ENCODE data around the gene SH3RF1.
"Not testable (repeated sequence)": the region's sequence is repeated elsewhere in the genome, so short reads cannot be mapped to it uniquely, and the experiment has no call there.

The SH3RF1 gene

DNA sequence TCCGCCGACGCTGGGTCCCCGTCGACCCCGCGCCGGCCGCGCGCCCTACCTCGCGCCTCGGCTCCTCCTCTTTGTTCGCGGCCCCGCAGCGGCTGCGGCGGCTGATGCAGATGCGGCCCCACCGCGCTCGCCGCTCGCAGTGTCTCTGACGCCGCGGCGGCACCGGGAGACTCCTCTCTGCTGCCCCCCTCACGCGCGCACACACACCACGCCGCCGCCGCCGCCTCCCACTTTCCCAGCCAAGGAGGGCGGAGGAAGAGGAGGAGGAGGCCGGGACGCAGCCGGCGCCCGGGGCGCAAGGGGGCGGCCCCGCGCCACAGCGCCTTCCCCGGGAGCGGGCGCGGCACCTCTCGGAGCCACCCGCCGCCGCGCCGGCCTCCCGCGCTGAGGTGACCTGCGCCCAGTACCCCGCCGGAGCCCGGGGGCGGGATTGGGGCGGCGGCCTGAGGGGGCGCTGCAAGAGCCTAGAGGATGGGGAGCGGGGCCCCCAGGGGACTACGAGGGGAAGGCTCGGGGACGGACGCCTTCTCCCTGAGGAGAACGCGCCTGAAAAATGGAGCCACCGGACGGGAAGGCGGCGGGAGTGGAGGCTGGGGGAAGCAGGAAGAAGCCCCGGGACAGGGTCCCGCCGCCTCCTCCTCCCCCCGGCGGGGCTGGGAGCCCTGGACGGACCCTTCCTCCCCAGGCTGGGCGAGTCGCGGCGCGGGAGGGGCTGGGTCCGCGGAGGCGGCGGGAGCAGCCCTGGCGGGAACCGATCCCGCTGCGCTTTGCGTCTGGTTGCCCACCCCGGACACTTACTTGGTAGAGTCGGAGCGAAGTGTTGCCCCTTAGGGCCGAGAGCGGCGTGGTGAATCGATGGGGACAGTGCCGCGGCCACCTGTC is at the start of gene SH3RF1:
SH3RF1 (minus strand) TSS at position 147 of the 882 bp plus-strand sequence. CDS start 1,744 bp downstream, outside the sequence.
- DNase-seq (ENCODE audit: low read depth, low spot score) = no peak

DNA sequence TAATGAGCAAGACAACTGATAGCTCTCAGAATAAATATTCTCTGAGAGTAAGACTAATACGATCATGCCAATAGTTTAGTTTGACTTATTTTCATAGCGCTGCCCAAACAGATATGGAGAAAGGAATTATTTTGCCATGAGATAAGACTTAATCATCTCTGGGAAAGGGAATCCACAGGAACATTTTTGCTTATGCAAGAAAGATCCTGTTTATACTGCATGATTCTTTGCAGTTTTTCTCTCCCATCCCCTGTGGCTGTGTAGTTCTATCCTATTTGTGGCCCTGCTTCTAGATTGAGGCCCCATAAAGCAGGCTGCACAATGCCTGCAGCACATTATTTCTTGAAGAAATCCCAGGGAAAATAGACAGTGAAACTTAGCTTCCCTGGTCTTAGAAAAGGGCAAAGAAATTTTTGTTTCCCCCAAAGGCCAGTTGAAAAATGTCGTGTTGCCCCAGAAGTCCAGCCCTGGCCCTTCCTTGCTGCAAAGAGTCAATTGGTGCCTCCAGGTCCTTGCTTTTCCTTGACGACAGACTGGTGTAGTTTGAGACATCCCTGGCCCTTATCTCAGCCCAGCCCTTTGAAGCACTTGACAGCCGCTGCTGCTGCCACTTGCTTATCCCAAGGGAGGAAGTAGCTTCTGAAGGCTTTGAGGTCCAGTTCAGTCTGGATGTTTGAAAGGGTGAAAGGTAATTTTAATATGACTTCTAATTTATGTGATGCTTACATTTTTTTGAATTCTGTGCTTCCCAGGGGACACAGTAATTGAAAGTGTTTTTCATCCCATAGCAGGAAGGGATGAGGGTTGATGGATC is 45.0 kb upstream of the SH3RF1 start:
- DNase-seq (ENCODE audit: low read depth, low spot score) = no peak

DNA sequence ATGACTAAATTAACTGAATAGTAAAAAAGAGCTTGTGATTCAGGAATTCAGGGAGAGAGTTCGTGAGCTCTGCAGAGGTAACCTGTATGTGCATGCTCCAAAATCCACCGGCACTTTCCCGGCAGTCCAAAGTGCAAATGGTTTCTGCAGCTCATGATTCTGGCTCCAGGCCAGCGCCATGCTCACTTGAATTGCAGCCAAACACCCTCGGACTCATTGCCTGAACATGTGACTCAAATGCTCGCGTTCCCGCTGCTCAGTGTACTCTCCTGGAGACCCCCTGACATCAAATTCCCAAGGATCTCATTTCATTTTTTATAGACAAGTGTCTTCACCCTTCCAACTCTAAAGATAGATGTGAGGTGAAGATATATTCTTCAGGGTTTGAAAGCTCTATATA is 44.1 kb upstream of the SH3RF1 start:
- no peak for DNase-seq (ENCODE audit: low read depth, low spot score)

DNA sequence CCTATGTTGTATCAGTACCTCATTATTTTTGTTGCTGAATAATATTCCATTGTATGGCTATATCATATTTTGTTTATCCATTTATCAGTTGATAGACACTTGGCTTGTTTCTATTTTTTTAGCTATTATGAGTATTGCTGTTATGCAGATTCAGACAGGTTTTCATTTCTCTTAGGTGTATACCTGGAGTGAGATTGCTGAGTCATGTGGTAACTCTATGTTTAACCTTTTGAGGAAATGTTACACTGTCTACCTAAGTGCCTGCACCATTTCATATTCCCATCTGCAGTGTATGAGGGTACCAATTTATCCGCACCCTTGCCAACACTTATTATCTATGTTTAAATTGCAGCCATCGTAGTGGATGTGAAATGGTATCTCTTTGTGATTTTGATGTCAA is 43.0 kb upstream of the SH3RF1 start:
- no peak for DNase-seq (ENCODE audit: low read depth, low spot score)

DNA sequence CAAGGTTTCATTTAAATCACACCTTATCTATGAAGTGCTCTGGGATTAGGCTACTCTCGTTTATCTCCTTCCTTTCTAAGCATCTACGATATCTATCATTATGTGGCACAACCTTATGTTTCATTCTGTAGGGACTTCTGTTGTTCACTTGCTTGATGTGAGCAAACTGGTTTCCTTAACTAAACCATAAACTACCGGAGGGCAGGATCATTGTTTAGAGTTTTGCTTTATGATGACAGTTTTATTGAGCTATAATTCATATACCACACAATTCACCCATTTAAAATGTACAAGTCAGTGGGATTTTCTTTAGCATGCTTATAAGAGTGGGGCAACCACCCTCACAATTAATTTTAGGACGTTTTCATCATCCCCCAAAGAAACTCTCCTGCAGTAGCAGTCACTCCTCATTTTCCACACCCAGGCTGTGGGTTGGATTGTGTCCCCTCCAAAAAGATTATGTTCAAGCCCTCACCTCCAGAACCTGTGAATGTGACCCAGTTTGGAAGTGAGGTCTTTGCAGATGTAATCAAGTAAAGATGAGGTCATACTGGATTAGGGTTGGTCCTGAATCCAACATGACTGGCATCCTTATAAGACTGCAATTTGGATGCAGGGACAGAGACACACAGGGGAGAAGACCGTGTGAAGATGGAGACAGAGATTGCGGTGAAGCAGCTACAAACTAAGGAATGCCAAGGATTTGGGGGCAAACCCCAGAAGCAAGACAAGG is 42.1 kb upstream of the SH3RF1 start:
- DNase-seq (ENCODE audit: low read depth, low spot score) = no peak

DNA sequence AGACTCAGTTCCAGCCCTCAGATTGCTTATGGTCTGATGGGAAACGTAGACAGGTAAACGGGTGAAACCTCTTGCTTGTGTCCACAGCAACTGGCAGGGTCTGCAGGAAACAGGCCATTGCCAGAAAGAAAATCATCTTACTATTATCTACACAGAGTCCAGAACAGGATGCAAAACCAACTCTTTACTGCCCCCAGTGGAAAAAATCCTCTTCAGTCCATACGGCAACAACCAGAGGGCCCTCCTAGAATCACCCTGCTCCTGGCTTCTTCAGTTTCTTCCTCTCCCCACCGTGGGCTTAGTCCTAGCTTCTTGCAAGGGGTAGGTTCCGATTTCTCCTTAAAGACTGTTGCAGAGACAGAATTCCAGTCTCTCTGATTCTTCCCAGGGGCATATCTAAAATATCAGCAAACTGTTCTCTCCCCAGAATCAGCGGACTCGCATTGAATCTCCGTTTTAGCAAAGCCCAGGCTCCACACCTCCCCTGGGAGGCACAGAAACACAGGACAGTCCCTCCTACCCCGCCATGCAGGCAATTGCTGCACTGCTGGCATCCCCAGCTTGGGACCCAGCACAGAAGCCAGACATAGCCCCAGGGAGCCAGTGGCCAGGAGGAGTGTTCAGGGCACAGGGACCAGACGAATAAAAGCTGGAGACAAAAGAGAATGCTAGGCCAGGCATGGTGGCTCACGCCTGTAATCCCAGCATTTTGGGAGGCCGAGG is 41.0 kb upstream of the SH3RF1 start:
- DNase-seq (ENCODE audit: low read depth, low spot score) = no peak

DNA sequence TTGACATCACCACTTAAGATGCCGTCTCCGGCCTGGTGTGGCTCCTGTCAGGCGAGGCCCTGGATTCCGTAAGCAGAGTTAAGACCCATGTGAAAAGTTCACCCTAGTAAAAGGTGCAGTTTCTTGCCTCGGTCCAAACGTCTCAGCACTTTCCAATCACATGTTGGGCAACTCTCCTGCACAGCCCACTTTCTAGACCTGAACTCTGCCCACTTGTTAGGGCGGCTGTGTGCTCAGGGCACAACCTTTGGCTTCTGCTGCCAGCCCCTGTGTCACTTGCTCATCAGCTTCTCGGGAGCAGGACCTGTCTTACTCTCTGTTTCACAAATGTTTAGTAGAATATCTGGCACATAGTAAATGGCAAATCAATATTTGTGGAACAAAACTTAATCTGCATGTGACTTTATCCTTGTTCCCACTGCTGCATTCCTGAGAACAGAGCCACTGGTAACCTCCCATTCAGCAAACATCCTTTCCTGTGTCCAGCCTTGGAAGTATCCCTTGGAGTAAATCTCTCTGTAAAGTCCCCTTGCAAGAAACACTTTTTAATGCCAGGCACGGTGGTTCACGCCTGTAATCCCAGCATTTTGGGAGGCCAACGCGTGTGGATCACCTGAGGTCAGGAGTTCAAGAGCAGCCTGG is 38.7 kb upstream of the SH3RF1 start:
- DNase-seq (ENCODE audit: low read depth, low spot score) = no peak

DNA sequence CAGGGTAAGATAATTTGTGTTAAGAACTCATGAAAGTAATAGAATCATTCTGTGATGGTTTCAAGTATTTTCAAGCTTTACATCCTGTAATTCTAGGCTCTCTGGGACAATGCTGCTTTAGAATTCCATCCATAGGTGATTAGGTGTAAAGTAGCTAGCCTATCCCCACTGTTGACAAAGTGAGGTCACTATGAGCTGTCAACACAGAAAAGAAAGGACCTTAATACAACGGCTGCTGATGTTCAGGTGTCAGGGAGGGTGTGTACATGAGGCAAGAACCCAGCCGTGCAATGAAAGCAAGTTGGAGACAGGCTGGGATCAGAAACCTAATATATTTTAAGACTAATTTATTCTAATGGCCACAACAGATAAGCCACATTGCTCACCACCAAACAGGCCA is 36.8 kb upstream of the SH3RF1 start:
- no peak for DNase-seq (ENCODE audit: low read depth, low spot score)

DNA sequence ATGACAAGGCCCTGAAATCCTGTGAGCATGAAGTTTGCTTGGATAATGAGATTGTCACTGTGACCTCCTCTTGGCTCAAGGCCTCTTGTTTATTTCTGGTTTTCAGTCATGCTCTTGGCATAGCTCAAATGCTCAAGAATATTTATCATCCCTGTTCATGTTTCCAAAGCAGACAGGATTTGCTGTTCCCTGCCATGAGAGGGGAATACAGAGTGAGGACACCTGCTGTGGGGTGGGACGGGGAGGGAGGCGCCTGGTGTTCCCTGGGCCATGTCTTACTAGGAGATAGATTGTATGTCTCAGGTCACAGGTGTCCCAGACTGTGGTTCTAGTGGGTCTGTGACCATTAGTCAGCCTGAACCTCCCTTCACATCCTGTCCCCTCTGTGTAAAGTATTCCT is 34.9 kb upstream of the SH3RF1 start:
- DNase-seq (ENCODE audit: low read depth, low spot score) = no peak

DNA sequence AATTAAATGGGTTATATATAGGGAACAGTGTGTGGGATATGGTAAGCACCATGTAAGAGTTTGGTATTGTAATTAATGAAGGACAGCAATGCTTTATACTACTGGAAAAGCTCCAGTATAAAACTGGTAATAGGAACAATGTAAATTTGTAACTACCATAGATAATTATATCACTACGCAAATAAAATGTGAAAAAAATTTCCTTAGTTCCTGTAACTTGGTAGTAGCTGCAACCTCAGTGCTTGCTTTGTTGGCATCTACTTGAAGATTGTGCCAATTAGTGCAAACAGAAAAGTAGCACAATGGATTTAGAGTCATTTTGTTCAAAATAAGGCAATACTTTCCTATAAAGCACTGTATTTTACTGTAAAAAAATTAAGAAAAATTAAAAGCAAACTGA is 34.4 kb upstream of the SH3RF1 start:
- no peak for DNase-seq (ENCODE audit: low read depth, low spot score)

DNA sequence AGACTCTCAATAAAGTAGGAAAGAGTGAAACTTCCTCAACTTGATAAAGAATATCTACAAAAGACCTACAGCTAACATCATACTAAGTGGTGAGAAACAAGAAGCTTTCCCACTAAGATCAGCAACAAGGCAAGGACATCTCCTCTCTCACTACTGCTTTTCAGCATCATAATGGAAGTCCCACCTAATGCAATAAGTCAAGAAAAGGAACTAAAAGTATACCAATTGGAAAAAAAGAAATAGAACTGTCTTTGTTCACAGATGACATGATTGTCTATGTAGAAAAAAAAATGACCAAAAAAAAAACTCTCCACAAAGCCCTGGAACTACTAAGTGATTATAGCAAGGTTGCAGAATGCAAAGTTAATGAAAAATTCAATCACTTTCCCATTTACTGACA is 25.1 kb upstream of the SH3RF1 start:
- no peak for DNase-seq (ENCODE audit: low read depth, low spot score)

DNA sequence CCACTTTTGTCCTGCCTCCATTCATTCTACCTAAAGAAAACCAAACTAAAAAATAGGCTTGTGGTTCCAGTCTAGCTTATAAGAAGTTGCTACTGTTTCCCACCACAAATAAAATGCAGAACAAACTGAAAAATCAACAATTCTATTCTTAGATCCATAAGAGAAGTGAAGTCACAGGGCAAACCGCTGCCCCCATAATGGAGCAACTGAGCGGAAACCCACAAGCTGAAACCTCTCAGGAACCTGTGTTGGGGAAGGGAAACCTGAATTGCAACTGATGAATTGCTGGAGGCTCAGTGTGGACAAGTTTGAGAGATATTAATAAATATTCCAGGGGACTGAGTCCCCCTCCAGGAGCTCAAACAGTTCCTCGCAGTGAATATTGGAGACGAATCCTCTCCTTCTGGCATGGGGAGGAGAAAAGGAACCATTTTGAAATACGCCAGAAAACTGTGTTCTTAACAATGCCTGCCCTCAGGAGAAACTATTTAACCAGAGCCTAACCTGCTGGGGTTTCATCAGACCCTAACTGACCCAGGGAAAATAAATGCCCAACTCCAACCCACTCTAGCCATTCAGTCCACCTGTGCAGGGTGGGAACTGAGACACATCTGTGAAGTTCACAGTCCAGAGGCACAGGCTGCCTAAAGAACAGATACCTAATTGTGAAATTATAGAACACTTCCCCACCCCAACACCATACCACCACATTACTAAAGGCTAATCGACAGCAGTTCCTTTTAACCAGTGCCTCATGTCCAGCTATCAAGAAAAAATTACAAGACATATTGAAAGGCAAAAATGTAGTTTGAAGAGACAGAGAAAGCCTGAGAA is 22.8 kb upstream of the SH3RF1 start:
- DNase-seq (ENCODE audit: low read depth, low spot score) = no peak

DNA sequence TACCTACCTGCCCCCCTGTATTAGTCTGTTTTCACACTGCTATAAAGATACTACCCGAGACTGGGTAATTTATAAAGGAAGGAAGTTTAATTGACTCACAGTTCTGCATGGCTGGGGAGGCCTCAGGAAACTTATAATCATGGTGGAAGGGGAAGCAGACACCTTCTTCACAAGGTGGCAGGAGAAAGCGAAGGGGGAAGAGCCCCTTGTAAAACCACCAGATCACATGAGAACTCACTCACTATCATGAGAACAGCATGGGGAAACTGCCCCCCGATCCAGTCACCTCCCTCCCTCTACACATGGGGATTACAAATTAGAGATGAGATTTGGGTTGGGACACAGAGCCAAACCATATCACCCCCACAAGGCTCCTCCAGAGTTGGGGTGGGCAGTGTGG is 17.2 kb upstream of the SH3RF1 start:
- DNase-seq (ENCODE audit: low read depth, low spot score) = not testable (repeated sequence)

DNA sequence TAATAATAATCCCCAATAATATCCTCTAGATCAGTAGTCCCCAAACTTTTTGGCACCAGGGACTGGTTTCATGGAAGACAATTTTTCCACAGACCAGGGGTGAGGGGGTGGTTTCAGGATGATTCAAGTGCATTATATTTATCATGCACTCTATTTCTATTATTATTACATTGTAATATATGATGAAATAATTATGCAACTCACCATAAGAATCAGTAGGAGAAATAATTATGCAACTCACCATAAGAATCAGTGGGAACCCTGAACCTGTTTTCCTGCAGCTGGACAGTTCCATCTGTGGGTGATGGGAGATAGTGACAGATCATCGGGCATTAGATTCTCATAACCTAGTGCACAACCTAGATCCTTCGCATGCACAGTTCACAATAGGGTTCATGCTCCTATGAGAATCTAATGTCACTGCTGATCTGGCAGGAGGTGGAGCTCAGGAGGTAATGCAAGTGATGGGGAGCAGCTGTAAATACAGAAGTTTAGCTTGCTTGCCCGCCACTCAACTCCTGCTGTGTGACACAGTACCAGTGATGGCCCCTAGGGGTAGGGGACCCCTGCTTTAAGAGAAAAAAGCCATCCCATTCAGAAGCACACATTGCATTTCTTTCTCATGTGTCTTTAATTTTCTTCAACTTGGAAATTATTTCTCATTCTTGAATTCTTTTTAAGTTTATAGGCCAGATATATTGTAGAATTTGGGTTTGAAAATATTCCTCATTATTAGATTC is 16.0 kb upstream of the SH3RF1 start:
- DNase-seq (ENCODE audit: low read depth, low spot score) = no peak

DNA sequence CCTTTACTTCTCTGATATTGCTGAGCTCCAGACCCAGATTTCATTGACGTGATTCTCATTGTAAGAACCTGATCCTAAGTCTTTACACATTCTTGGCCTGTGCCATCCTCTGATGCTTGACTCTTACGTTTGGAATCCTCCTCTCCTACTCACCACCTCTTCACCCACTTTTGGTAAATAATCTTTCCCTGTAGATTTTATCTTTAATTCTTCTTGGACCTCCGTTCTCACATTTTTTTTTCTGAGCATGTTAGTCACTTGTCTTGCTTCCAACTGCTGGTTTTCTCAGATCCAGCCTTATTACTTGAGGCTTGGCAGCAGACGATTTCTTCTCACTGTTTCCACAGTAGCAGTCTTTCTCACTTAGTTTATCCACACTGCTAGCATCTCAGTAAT is 12.4 kb upstream of the SH3RF1 start:
- DNase-seq (ENCODE audit: low read depth, low spot score) = no peak

DNA sequence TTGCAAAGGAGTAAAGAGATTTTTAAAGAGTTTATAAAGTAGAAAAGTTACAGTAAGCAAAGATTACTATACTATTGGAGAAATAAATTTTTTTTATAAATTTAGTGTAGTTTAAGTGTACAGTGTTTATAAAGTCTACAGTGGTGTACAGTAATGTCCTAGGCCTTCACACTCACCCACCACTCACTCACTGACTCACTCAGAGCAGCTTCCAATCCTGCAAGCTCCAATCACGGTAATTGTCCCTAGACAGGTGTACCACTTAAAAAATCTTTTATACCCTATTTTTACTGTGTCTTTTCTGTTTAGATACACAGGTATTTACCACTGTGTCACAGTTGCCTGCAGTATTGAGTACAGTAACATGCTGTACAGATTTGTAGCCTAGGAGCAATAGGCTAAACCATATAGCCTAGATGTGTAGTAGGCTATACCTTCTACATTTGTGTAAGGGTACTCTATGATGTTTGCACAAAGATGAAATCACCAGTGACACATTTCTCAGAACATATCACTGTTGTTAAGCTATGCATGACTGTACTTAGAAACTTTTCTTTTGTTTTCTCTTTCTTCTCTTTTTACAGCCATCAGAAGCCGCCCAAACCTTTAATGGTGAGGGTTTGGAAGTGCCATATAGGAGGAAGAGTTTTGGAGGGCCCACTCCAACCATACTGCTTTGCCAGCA is 11.8 kb upstream of the SH3RF1 start:
- DNase-seq (ENCODE audit: low read depth, low spot score) = no peak

DNA sequence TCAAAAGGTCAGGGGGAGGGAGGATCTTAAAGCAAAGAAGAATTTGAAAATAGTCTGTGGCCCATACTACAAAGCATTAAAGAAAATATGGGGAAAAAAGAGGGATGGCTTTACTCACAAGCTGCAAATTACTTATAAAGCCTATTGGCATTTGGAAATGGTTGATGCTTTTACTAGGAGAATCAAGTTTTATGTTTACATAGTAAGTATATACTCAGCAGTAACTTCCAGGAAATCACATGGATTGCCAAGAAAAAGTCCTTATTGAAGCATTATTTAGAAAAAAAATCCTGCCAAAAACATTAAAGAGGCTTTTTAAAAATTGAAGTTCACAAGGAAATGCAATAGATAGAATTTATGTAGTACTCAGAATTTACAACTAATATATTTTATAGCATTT is 8.4 kb upstream of the SH3RF1 start:
- no peak for DNase-seq (ENCODE audit: low read depth, low spot score)

DNA sequence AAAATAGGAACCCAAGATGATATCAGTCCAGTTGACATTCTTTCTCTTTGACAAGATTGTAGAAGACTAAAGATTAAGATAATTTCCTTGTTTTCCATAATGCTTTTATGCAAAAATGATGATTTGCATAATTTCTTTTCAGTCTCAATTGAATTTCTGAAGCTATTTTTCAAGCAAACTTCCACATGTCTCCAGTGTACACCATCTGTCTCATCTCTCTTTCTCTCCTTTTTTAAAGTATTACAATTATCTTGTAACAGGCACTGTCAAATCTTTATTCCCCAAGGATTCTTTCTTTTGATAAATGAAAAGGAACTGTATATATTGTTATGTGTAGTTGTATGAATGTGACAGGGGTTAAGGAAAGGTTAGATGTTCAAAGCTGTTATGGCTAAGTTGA is 7.9 kb upstream of the SH3RF1 start:
- no peak for DNase-seq (ENCODE audit: low read depth, low spot score)

DNA sequence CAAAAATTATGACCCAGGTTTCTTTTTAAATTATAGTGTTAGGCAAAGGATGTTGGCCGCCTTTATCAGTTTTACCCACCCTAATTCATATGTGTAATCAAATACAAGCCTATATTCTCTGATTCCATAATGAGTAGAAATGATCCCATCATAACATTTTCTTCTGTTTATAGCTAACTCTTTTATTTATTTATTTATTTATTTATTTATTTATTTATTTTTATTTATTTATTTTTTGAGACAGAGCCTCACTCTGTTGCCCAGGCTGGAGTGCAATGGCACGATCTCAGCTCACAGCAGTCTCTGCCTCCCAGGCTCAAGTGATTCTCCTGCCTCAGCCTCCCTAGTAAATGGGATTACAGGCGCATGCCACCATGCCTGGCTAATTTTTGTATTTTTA is 7.1 kb upstream of the SH3RF1 start:
- not testable (repeated sequence) for DNase-seq (ENCODE audit: low read depth, low spot score)
